Measurements from ENCODE around the gene SUCLG2. TPM values are rescaled to one million over a fixed set of nuclear protein-coding genes. Genes with fewer than 3 reads are reported as not detected.
A peak's percentile ranks its signal among the peaks of the same experiment; 100 is the strongest.

The SUCLG2 gene, protein sequence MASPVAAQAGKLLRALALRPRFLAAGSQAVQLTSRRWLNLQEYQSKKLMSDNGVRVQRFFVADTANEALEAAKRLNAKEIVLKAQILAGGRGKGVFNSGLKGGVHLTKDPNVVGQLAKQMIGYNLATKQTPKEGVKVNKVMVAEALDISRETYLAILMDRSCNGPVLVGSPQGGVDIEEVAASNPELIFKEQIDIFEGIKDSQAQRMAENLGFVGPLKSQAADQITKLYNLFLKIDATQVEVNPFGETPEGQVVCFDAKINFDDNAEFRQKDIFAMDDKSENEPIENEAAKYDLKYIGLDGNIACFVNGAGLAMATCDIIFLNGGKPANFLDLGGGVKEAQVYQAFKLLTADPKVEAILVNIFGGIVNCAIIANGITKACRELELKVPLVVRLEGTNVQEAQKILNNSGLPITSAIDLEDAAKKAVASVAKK
- 10 to 100 TPM; 38.7 to 42.9 (median 41.3) TPM for total RNA-seq

DNA sequence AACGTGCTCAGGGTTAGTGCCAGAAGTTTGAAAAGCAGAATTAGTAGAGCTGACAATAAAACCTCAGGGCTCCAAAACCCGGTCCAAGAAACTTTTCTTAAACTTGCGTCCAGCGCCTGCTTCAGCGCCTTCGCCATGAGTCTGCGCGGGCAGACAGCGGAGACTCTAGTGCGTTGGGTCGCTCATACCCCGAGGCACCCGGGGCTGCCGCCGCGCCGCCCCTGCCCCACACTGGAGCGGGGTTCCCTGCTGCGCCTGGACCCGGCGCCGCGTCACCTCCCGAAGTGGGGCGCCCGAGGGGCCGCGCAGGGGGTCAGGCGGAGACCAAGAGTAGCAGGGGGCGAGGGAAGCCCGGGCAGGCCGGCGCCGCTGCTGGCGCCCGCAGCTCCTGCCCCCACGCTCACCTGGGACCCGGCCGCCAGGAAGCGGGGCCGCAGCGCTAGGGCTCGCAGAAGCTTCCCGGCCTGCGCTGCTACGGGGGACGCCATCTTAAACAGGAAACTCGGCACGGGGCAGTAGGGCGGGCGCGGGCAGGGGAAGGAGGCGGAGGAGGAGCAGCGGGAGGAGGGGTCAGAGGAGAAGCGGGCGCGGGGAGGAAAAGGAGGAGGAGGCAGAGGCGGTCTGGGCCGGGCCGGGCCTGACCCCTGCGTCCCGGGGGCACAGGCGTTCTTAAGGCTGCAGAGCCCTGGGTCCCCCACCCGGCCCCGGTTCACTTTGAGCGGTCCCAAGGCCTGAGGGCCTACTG is at the start of gene SUCLG2:
Gene SUCLG2 (minus strand): TSS at position 514 of the 745 bp plus-strand sequence. CDS start 26 bp downstream, at position 488.
- 0 to 1% methylated on average over 54 to 61 of the region's 66 CpGs for WGBS, 2 donors
- no peak for TF ChIP-seq POLR2A (IDR thresholded peaks at IDR 0.05)
- TF ChIP-seq, protein P1, sequence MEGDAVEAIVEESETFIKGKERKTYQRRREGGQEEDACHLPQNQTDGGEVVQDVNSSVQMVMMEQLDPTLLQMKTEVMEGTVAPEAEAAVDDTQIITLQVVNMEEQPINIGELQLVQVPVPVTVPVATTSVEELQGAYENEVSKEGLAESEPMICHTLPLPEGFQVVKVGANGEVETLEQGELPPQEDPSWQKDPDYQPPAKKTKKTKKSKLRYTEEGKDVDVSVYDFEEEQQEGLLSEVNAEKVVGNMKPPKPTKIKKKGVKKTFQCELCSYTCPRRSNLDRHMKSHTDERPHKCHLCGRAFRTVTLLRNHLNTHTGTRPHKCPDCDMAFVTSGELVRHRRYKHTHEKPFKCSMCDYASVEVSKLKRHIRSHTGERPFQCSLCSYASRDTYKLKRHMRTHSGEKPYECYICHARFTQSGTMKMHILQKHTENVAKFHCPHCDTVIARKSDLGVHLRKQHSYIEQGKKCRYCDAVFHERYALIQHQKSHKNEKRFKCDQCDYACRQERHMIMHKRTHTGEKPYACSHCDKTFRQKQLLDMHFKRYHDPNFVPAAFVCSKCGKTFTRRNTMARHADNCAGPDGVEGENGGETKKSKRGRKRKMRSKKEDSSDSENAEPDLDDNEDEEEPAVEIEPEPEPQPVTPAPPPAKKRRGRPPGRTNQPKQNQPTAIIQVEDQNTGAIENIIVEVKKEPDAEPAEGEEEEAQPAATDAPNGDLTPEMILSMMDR (IDR thresholded peaks at IDR 0.05) = no peak
- peak; percentile 89 to 98 for DNase-seq (ENCODE audit: low spot score in 2 of 2)
- intact Hi-C loops (cut with DNase I; ENCODE audit: low total_unique reads) = no loop called here
- H3K4me3 ChIP-seq (ENCODE audit: low read depth, poor library complexity, severe bottlenecking) = peak within 1 kb of the TSS; percentile 87

DNA sequence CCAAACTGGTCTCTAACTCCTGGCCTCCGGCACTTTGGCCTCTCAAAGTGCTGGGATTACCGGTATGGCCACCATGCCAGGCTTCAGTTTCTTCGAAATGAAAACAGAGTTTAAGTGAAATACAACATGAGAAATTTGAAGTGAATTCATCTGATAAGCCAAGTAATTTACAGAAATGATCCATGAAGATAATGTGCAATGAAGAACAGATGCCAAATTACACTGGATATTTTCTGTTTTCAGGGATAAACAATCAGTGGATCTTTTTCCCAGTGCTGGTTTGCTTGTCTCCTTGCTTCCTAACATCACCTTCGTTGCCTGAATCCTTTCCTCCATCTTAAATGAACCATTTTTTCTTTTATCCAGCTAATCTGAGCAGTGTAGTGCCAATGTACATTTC is 46.2 kb upstream of the SUCLG2 start:
- no peak for TF ChIP-seq POLR2A (IDR thresholded peaks at IDR 0.05)
- TF ChIP-seq, protein P1 (IDR thresholded peaks at IDR 0.05) = no peak
- intact Hi-C loops (cut with DNase I; ENCODE audit: low total_unique reads) = no loop called here
- WGBS, 2 donors = 86 to 92% methylated on average over 4 of the region's 4 CpGs
- no peak overlapping the region for H3K4me3 ChIP-seq (ENCODE audit: low read depth, poor library complexity, severe bottlenecking)
- DNase-seq (ENCODE audit: low spot score in 2 of 2) = no peak

DNA sequence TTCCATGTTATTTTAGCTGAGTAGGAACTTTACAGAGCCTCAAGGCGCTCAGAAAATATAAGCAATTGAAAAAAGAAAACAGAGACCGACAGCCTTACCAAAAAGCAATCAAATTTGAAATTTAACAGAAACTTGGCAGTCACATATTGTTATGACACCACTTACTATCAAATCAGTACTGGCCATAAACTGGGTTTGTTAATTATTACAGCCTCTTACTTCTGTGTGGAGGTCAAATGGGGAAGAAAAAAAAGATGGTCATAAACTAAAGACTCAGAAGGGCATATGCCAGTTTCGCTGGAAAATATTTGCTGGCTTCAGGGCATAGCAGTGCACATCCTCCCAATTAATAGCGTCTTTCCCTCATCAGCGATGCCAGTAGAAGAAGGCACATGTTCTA is 45.5 kb upstream of the SUCLG2 start:
- DNase-seq (ENCODE audit: low spot score in 2 of 2) = no peak
- H3K4me3 ChIP-seq (ENCODE audit: low read depth, poor library complexity, severe bottlenecking) = no peak overlapping the region
- no peak for TF ChIP-seq POLR2A (IDR thresholded peaks at IDR 0.05)
- TF ChIP-seq, protein P1 (IDR thresholded peaks at IDR 0.05) = no peak
- WGBS, 2 donors = 74 to 76% methylated on average over 5 of the region's 5 CpGs
- intact Hi-C loops (cut with DNase I; ENCODE audit: low total_unique reads) = no loop called here

DNA sequence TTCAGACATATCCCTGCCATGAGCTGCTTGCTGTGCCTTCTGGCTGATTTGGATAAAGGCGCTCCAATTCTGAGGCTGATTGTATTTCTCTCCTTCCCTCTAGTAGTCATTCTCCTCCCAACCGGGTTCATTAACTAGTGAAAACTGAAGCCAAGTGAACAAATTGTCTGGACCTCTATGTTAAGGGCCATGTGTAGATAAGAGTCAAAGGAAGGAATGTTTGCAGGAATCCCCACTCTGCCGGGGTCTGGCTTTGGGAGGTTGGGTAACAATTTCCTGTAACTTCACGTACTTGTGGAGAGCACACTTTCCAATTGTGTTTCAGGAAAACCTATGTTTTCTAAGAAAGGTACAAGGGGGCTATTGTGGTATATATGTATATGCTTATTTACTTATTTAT is 38.2 kb upstream of the SUCLG2 start:
- intact Hi-C loops (cut with DNase I; ENCODE audit: low total_unique reads) = no loop called here
- DNase-seq (ENCODE audit: low spot score in 2 of 2) = no peak
- TF ChIP-seq, protein P1 (IDR thresholded peaks at IDR 0.05) = no peak
- TF ChIP-seq POLR2A (IDR thresholded peaks at IDR 0.05) = no peak
- WGBS, 2 donors = 75 to 78% methylated on average over 4 of the region's 4 CpGs
- no peak overlapping the region for H3K4me3 ChIP-seq (ENCODE audit: low read depth, poor library complexity, severe bottlenecking)

DNA sequence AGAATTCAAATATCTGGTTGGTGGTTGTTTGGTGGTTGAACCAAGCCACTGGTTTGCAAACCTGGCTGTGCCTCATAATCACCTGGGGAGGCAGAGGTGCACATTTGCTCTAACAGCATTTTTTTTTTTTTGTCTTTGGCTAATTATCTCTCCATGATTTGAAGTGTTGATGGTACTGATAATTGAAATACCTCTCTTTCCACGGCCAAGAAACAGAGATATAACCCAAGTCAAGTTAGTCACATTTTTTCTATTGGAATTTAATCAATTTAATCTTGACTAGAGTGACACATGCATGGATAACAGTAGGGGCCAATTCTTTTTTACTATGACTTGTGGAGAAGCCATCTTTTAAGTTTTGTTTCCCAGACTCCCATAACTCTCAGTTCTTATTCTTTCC is 37.5 kb upstream of the SUCLG2 start:
- WGBS, 2 donors = 53 to 57% methylated on average over 1 of the region's 1 CpG
- intact Hi-C loops (cut with DNase I; ENCODE audit: low total_unique reads) = no loop called here
- no peak for DNase-seq (ENCODE audit: low spot score in 2 of 2)
- no peak overlapping the region for H3K4me3 ChIP-seq (ENCODE audit: low read depth, poor library complexity, severe bottlenecking)
- no peak for TF ChIP-seq POLR2A (IDR thresholded peaks at IDR 0.05)
- TF ChIP-seq, protein P1 (IDR thresholded peaks at IDR 0.05) = no peak
